Endothelial cell of umbilical vein (primary cell): ENCODE data around the gene FPGS.
"Not testable (repeated sequence)": the region's sequence is repeated elsewhere in the genome, so short reads cannot be mapped to it uniquely, and the experiment has no call there.

Experiments used
- MAX ChIP-seq: IDR thresholded peaks from 2 replicates; pipeline ENCODE4 v1.6.1; 2011; ENCODE audit not compliant: insufficient read depth, insufficient read length
- MYC ChIP-seq: IDR thresholded peaks from one replicate; pipeline ENCODE4 v1.6.1; 2011; ENCODE audit warnings: mild to moderate bottlenecking, low read depth, low read length
- POLR2A ChIP-seq: IDR thresholded peaks from 2 replicates; pipeline ENCODE4 v1.6.1; 2012; ENCODE audit warnings: low read depth, mild to moderate bottlenecking, control low read depth, low read length
- POLR2AphosphoS5 ChIP-seq: IDR thresholded peaks from 2 replicates; pipeline ENCODE4 v1.6.1; 2012; ENCODE audit warnings: low read depth, mild to moderate bottlenecking, control low read depth, low read length, moderate library complexity; ENCODE audit not compliant: insufficient read depth
- TF ChIP-seq, protein P1 (sequence below), 2 donors: IDR thresholded peaks; 1 replicate in 1 of 2; 2 replicates in 1 of 2; pipeline ENCODE4 v1.5.1; 2011; ENCODE audit warnings: low read length in 2 of 2, mild to moderate bottlenecking in 2 of 2, moderate library complexity in 2 of 2, control low read depth in 1 of 2, inconsistent platforms in 1 of 2, low read depth in 1 of 2; ENCODE audit not compliant: insufficient read depth in 1 of 2; ENCODE audit errors: extremely low read depth in 1 of 2

GRCh38 chr9:127836561-127836960 lies 33.9 kb downstream of the FPGS start:
- not testable (repeated sequence) for TF ChIP-seq POLR2A, POLR2AphosphoS5, MYC, MAX
- TF ChIP-seq, protein P1, sequence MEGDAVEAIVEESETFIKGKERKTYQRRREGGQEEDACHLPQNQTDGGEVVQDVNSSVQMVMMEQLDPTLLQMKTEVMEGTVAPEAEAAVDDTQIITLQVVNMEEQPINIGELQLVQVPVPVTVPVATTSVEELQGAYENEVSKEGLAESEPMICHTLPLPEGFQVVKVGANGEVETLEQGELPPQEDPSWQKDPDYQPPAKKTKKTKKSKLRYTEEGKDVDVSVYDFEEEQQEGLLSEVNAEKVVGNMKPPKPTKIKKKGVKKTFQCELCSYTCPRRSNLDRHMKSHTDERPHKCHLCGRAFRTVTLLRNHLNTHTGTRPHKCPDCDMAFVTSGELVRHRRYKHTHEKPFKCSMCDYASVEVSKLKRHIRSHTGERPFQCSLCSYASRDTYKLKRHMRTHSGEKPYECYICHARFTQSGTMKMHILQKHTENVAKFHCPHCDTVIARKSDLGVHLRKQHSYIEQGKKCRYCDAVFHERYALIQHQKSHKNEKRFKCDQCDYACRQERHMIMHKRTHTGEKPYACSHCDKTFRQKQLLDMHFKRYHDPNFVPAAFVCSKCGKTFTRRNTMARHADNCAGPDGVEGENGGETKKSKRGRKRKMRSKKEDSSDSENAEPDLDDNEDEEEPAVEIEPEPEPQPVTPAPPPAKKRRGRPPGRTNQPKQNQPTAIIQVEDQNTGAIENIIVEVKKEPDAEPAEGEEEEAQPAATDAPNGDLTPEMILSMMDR (IDR thresholded peaks at IDR 0.05; ENCODE audit: extremely low read depth in 1 of 2, insufficient read depth in 1 of 2, low read depth in 1 of 2, low read length in 2 of 2): not testable (repeated sequence)
